GM19328 (cell line): Measurements from ENCODE around the gene OLFML2B.
"Not testable (repeated sequence)": the region's sequence is repeated elsewhere in the genome, so short reads cannot be mapped to it uniquely, and the experiment has no call there.

ENCODE experiments used
- ATAC-seq: cut with Tn5 transposase; IDR thresholded peaks from one replicate; pipeline ENCODE4 v1.9.1; 2021; ENCODE audit warnings: mild to moderate bottlenecking, moderate library complexity; ENCODE audit not compliant: unreplicated experiment

OLFML2B gene

DNA sequence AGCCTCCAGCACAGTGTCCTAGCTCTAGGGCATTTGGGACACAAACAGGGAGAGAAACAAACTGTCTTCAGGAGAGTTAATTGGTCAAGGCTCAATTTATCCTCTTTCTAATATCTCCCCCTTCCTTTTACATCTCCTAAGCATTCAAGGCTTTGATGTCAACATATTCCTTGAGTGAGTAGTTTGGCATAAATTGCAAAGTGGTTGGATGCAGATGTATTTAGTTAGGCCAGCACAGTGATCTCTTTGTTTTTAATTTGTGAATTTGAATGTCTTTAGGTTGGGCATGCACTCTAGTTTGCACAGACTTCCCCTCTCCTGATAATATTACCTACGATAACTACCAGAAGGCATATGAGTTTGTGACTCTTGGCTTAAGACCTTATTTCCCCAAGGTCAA is 12.5 kb upstream of the OLFML2B start:
- no peak for ATAC-seq

- ATAC-seq: no peak
Measured at GRCh38 chr1:162035241-162035640, 11.6 kb upstream of the OLFML2B start.

DNA sequence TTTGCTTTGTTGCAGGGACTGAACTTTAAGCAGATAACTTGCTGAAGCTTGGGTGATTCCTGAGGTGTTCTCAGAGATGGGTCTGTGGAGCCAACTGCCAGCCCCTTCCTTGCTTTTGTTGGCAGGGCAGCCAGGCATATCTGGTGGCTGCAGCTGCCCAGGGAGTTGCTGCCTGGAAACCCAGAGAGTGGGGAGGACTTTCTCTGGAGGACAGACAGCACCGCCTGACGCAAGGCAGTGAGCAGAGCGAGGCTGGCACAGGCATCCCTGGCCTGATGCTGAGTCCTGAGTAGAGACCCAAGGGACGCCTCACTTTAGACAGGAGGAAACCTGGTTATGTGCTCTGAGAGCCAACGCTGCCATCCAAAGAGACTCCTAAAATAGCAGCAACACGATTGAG is 9.8 kb upstream of the OLFML2B start:
- no peak for ATAC-seq

DNA sequence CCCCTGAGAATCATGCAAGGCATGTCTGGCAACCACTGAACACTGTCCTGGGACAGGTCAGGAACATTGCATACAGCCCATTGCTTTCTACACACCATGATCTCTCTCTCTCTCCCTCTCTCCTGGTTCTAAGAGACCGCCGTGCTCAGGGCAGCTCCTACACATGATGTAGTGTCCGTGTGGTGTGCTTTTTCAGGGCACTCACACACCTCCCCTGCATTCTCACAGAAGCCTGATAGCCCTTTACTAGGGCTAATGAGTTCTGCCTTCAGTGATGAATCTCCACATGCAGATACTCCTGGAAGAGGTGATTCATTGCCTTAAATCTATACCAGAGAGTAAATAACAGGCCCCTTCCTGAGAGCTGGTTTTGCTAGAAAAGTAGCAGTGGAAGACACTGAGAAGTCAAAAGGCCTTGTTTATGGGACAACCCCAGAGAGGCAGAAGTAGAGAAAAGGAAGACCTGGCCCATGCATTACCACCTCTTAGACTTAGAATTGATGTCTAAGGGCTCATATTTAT is 7.2 kb upstream of the OLFML2B start:
- ATAC-seq: no peak

DNA sequence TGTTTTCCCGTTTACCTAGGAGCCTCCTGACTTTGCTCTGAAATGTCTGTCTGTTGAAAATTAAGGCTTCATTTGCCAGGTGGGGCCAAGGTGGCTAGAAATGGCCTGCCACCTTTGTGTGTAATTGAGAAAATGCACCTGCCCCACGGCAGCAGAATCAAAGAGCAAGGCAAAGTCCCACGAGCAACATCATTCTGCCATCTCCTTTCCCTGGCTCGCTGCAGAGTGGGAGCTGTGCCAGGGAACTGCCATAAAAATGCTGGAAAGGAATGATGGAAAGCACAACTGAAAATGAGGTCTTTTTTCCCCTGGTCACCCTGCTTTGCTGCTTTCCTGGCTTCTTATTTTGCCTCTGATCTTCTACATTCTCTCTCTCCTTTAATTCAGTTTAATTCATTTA is 5.5 kb upstream of the OLFML2B start:
- no peak for ATAC-seq

DNA sequence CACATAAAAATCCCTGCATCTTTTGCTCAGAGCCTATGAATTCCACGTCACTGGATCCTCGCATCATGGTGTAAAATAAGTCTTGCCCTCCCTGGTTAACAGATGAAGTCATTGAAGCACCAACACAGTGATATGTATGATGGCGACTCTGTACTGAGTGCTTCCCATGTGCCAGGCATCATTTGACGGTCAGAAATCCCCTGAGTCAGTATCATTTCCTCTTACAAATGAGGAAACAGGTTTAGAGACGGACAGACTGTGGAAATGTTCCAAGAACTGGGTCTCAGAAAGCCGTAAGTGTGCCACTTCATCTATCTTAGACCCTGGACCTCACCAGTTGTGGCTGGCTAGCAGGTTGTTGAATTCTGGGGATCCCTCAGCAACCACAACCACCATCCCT is 5.1 kb upstream of the OLFML2B start:
- no peak for ATAC-seq

DNA sequence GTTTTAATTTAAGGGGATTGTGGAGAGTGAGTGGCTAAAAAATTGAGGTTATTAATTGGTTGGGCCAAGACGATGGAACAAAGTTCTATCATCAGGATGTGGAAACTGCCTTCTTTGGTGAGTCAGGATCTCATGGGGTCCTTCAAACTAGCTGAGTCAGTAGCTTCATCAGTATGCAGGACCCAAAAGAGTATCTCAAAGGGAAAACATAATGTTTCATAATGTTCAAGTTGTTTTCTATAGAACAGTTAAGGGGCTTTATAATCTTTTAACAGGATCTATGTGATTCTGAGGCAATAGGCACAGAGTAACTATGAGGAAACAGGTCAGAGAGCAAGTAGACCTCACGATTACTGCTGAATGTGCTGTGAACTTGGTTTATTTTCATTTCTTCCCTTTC is 3.2 kb upstream of the OLFML2B start:
- no peak for ATAC-seq

GRCh38 chr1:162025541-162025940 is 1.9 kb upstream of the OLFML2B start:
- ATAC-seq: no peak

- no peak for ATAC-seq
Measured at GRCh38 chr1:162023181-162023546, 505 bp downstream of the OLFML2B start.

DNA sequence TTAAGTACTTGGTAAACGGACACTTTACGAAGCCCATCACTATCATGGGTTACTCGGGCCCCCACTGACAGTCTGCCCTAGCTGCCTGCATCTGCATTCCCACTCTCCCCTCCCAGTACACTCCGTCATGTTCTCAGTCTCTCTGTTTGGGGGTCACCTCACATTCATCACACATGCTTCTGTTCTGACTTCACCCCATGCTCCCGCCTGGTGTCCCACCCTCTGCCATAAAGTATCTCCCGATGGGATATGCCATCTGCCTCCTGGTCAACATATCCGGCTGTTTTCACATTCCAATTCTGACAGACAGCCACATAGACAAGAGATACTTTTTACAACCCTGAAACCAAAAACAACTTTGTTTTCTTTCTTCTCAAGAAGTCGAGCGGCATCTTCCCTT is 1.0 kb downstream of the OLFML2B start:
- no peak for ATAC-seq

DNA sequence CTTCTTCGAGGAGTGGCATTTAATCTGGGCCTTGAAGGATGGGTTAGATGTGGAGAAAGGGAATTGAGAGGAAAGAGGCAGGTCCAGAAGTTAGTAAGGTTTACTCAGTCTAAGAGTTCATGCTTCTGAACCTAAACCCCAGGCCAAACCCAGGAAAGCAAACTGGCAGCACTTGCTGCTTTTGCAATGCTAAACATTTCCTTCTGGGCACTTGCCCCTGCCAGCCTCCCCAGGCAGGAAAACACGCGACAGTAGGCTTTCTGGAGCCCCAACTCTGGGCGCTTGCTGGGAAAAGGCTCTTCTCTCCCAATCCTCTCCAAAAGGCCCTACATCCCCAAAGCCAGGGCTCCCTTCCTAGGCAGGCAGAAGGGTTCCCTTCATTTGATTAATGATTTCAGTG is 2.5 kb downstream of the OLFML2B start:
- no peak for ATAC-seq

DNA sequence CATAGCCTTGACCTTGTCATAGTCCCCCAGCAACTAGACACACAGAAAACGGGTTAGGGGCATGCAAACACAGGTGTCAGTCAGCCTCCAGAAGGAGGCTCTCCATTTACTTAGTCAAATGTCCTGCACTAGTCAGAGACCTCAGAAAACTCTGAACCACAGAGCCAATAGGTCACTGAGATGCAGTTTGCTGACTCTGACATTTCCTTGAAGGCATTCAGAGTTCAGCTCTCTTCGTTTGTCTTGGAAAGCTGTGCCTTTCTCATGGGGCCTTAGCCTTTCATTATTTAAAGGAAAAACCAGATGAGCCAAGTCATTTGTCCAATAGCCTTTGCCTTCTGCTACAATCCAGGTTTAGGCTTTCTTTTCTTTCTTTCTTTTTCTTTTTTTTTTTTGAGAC is 3.5 kb downstream of the OLFML2B start:
- no peak for ATAC-seq

DNA sequence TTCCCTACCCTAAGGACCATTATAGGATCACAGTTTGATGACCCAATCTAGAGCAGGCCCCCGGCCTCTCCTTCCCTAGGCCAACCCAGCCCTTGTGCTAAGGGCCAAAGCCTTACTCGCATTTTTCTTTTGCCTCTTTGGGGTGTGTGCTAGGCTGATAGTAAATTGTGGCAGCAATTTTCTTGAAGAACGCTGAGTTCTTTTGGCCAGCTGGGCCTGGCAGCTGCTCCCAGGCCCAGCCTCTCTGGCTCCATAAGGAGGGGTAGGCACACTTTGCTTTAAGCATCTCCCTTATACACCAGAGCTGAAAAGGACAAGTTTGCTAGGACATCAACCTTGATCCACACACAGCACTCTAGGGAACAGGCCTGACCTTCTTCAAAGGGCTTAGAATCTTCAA is 4.2 kb downstream of the OLFML2B start:
- ATAC-seq: no peak

DNA sequence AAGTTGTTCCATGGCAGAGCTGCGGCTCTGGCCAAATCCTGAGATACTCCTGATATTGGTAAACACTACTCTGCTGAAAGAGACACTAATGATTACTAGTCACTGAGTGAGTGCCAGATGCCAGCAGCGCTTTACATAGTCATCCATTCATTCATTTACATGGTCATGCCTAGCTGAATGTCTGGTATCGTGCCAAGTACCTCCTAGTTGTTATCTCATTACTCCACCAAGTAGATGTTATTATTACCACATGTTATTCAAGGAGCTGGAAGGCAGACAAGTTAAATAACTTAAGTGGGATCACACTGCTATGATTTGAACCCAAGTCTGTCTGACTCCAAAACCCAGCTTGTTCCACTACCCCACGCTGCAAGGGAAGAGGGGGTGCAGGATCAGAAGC is 4.7 kb downstream of the OLFML2B start:
- ATAC-seq: no peak

GRCh38 chr1:162018418-162018817 is 5.3 kb downstream of the OLFML2B start:
- no peak for ATAC-seq

GRCh38 chr1:162017791-162018190 is 5.9 kb downstream of the OLFML2B start:
- ATAC-seq: not testable (repeated sequence)

DNA sequence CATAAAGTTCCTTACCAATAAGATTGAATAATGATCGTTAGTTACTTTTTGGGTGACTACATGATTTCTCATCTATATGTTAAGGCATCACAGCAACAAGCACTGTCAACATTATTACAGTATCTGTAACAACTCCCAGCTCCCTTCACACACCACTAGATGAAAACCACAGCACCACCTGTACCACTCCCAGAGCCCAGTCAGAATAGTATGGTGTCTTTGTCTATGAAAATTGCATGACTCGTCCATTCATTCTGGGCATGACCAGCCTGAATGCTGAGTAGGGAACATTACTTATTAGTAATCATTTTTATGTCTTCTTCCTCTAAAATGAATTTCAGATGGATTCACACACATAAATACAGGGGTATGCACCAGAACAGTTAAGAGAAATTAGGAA is 7.0 kb downstream of the OLFML2B start:
- ATAC-seq: no peak

- ATAC-seq: no peak
Measured at GRCh38 chr1:162015196-162015595, 8.5 kb downstream of the OLFML2B start.

DNA sequence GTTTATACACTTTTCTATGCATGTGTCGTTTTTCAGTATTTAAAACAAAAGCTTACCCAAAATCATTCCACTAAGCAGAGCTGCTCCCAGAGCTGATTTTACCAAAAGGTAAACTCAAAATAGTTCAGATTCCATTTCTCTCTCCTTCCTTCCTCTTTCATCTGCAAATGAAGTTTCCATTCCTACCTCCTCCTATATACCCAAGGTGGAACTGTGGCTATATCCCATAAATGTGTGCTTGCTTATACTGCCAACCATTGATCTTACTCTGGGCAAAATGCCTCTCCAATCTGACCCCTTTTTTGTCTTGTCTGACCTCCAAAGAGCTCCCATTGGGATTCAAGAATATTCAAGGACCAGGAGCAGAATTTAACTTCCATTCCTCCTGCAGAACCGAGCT is 9.5 kb downstream of the OLFML2B start:
- ATAC-seq: no peak

DNA sequence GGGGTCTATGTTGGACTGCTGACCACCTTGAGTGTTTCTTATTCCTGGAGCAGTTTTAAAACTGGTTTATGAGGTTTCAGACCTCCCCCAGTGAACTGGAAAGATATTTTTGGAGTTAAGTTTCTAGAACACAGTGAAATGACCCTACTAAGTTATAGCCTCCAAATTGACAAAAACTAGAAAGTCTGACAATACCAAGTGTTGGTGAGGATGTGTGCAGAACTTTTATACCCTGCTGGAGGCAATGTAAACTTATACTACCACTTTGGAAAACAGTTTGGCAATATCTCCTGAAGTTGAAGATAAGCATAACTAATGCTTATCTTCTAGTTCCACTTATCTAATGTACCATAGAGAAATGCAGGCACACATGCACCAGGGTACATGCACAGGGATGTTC is 10.4 kb downstream of the OLFML2B start:
- no peak for ATAC-seq

DNA sequence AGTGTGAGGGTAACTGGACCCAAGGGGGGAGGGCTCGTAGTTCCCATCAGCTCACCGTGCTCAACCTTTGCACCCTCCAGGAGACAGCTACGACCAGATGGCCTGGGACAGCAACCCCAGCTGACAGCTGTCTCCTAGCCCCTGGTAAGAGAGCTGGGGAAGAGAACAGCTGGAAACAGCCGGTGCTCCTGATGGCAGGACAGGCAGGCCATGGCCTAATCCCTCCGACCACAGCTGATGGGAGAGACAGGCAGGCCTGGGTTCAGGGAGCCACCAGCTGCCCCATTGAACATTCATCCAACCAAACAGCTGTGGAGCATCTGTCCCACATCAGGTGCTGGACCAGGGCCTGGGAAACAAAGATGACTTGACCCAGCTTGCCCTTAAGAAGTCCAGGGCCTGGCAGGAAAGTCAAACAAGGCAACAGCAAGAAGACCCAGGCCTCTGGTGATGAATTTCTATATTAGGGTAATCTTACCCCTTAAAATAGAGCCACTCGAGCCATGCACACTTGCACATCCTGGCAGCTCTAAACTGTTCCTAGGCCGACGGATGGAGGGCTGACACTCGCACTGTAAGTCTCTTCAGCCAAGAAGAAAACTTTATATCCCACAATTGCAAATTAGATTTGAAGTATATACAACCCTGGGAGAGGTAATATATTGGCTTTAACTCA is 12.2 kb downstream of the OLFML2B start:
- no peak for ATAC-seq

DNA sequence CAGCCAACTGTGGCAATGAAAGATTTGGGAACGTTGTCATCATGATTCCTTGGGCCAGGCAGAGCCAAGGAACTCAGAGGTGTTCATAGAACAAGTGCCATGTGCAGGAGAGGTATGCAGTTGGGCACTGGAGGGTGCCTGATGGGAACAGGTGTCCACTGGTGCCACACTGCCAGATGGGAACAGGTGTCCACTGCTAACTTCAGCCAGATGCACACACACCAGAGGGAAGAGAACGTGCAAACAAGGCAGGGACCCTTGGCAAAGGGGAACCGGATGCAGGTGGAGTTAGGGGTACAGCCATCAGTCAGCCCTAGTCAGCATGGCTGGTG is 13.5 kb downstream of the OLFML2B start:
- ATAC-seq: no peak

DNA sequence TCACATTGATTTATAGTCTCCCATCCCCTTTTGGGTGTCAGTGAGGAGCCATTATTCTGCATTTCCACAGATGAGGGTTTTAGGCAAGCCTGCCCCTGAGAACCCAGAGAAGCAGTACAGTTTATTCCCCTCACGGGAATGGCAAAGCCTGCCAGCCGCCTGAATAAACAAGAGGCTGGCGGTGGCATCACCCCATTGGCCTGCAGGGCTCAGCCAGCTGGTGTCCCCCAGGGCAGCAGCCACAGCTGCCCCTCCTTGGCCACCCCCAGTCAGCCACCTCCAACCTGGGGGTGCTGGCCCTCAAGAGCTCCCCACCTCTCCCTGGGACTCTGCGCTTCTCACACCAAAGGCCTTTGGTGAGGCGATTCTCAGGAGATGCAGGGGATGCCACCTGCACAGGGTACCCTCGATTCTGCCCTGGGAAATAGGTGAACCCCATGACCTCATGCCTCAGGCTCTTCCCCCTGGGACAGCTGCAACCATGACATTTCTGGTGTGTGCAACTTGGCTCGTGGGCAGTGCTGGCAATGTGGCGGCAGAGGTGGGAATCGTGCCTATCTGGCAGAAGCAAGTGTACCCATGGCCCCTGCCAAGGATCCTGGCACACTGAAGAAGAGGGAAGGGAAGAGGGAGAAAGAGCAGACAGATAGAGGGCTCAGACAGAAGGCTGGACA is 14.0 kb downstream of the OLFML2B start:
- ATAC-seq: no peak
